Kidney (tissue), 14 donors: Measurements from ENCODE around the gene HMOX1. TPM values are rescaled to one million over a fixed set of nuclear protein-coding genes. Genes with fewer than 3 reads are reported as not detected.
A peak's percentile ranks its signal among the peaks of the same experiment; 100 is the strongest.

Source experiments
- DNase-seq, 5 donors: peaks; one replicate each; pipeline ENCODE4 v3.0.0-alpha.2; 2013 to 2020
- FAIRE-seq: peaks from 2 replicates; lab custom pipeline; 2012; peaks lifted over from hg19 to GRCh38; lab: Jason Lieb, UNC
- H3K27ac ChIP-seq, 2 donors: one replicate each; pipeline ENCODE4 v1.7.0; 2013; ENCODE audit warnings: low read depth in 2 of 2, low read length in 2 of 2, inconsistent platforms in 1 of 2
- H3K27me3 ChIP-seq: one replicate; pipeline ENCODE4 v1.7.1; 2013; ENCODE audit warnings: low read length, inconsistent platforms; ENCODE audit not compliant: control insufficient read depth, insufficient read depth
- H3K36me3 ChIP-seq, 3 donors: one replicate each; pipeline versions ENCODE4 v1.7.0 to v1.7.1; 2013; ENCODE audit warnings: low read length in 3 of 3, control low read depth in 1 of 3, inconsistent platforms in 1 of 3; ENCODE audit not compliant: insufficient read depth in 3 of 3, control insufficient read depth in 2 of 3
- H3K4me1 ChIP-seq, 3 donors: one replicate each; pipeline versions ENCODE4 v1.7.0 to v1.7.1; 2013; ENCODE audit warnings: low read length in 3 of 3, inconsistent platforms in 1 of 3, low read depth in 1 of 3; ENCODE audit not compliant: control insufficient read depth in 2 of 3, insufficient read depth in 2 of 3
- H3K4me3 ChIP-seq, 3 donors: one replicate each; pipeline versions ENCODE4 v1.7.0 to v1.8.1; 2013; ENCODE audit warnings: low read length in 3 of 3, control low read depth in 1 of 3, inconsistent platforms in 1 of 3
- H3K9ac ChIP-seq, 3 donors: one replicate each; pipeline versions ENCODE4 v1.7.0 to v1.7.1; 2013; ENCODE audit warnings: low read length in 3 of 3, control low read depth in 1 of 3, inconsistent platforms in 1 of 3
- H3K9me3 ChIP-seq, 3 donors: one replicate each; pipeline versions ENCODE4 v1.7.0 to v1.7.1; 2013; ENCODE audit warnings: low read length in 3 of 3, control low read depth in 1 of 3, inconsistent platforms in 1 of 3; ENCODE audit not compliant: control insufficient read depth in 2 of 3, insufficient read depth in 1 of 3
- CTCF ChIP-seq: IDR thresholded peaks from 3 replicates; pipeline ENCODE4 v1.5.1; 2012; ENCODE audit warnings: mild to moderate bottlenecking, moderate library complexity, borderline replicate concordance; ENCODE audit not compliant: insufficient read depth; ENCODE audit errors: extremely low read depth
- intact Hi-C: fragments of 100-400 bp; cut with DNase I; formaldehyde crosslinking; loops from one replicate; pipeline ENCODE4 v1.11.1; 2022
- polyA plus RNA-seq: library from polyadenylated mRNA; stranded (reverse); fragments of 350-450 nt; fragmentation: Illumina TruSeq; extraction: RNeasy Lipid Tissue Mini Kit (QIAGEN cat#74804); gene quantifications from one replicate; pipeline ENCODE4 v1.2.3, GENCODE V29; 2014; ENCODE audit warnings: low read depth, low replicate concordance; ENCODE audit not compliant: insufficient read depth
- total RNA-seq: library from RNA; stranded (reverse); fragmentation: NEBNext Ultra II Directional; extraction: Animal tissue kit (Norgen Biotek cat#: 25700); gene quantifications from one replicate; pipeline ENCODE4 v1.2.1, GENCODE V29; 2021
- donor health status: control.
- donor health status: control.
- donor health status: control.
- donor health status: control.
- donor health status: control.
- donor health status: DM: yes; HTN: yes; CAD: no.
- donor health status: Normal renal cell carcinoma (clear cell type).

HMOX1 gene
- total and polyA plus RNA-seq, 2 donors from 2014 or later, result 37.7 to 234 TPM

DNA sequence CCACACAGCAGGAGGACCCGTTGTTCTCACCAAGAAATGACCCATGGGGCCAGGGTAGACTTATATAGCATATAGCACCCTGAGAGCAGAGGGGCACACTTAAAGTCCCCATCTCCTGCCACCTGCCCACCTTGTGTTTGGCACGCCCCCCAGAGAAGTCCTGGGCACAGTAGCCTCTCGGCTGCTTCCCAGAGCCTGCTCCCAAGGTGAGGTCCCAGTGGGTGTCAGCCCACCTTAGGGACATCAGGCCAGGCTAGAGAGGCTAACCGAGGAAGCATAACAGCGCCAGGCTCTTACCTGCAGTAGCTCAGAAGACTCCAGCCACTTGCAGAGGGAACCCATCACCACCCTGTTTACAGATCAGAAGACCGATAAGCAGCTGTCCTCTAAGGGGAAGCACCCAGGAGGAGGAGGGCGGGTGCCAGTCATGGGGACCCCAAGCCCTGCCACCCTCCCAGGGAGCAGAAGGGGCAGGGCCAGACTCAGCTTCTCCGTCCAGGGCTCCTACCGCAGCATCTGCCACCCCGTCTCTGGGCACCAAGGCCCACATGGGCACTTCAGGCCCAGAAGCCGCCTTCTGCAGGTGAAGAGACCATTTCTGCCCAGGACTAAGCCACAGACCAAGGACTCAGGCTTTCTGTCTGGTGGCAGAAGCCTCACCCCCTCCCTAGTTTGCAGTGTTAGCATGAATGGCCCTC, 34.9 kb upstream of the HMOX1 start:
- no peak overlapping the region for H3K4me3 ChIP-seq
- intact Hi-C loops, result loop anchor here (10.0 kb wide), 1 partner anchor 239 kb away; no protein-coding TSS in a partner anchor
- FAIRE-seq, result no peak

DNA sequence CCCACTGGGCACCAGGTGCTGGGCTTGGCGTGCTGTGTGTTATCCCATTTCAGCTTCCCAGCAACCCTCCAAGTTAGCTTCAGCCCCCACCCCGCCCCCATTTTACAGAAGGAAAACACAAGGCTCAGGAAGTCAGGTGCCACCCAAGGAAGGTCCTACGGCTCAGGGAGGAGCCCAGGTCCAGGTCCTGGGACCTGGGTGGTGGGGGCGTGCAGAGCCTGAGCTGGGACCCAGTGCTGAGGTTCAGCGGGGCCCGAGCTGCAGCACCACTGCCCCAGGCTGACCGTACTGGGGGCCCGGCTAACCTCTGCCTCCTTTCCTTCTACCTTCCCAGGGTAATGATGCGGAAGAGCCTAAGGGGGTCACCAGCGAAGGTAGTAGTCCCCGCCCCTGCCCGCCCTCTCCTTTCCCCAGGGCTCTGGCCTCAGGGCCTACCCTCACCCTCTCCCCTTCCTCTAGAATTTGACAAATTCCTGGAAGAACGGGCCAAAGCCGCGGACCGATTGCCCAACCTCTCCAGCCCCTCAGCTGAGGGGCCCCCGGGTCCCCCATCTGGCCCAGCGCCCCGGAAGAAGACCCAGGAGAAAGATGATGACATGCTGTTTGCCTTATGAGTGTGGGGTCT, 34.2 kb upstream of the HMOX1 start:
- no peaks in the 10 kb centered on the region for H3K27me3 ChIP-seq
- intact Hi-C loops, result loop anchor here (10.0 kb wide), 1 partner anchor 238 kb away; no protein-coding TSS in a partner anchor
- H3K36me3 ChIP-seq, result peaks cover 9 to 29% (median 17%) of the 10 kb centered on the region in 3 donors
- FAIRE-seq (no peak), DNase-seq (peak in 1 of 5 donors; percentile 54)
- no peak overlapping the region for H3K4me3 ChIP-seq
- no peaks in the 10 kb centered on the region for H3K9me3 ChIP-seq
- H3K9ac ChIP-seq, result no peak overlapping the region
- H3K27ac ChIP-seq, result no peak overlapping the region
- peaks cover 0 to 12% (median 0%) of the 10 kb centered on the region in 3 donors for H3K4me1 ChIP-seq
- TF ChIP-seq CTCF, result no peak

More for the DNA sequence above, 34.9 kb upstream of the HMOX1 start:
- H3K36me3 ChIP-seq, result peaks cover 12 to 36% (median 22%) of the 10 kb centered on the region in 3 donors
- H3K4me1 ChIP-seq, result peaks cover 0 to 5% (median 0%) of the 10 kb centered on the region in 3 donors
- no peaks in the 10 kb centered on the region for H3K27me3 ChIP-seq
- no peak overlapping the region for H3K9ac ChIP-seq
- H3K9me3 ChIP-seq, result no peaks in the 10 kb centered on the region
- no peak for TF ChIP-seq CTCF
- H3K27ac ChIP-seq, result no peak overlapping the region
- peak in 1 of 5 donors; percentile 66 for DNase-seq

DNA sequence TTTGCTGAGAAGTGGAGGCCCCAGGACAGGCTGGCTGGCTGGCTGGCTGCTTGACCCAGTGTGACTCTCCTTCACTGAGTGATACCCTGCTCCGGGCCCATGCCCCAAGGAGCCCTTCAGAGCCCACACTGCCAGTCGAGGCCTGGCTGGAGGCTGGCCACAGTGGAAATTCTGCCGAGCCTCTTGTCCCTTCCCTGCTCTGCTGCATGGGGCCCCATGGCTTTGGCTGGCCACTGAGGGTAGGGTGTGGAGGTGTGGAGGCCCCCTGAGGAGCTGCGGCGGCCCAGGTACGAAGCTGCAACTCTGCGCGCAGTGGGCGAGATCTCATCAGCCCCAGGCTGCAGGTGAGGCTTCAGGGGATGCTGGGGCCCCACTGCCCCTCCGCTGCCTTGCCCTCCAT, 33.4 kb upstream of the HMOX1 start:
- peak in 1 of 5 donors; percentile 57 for DNase-seq
- H3K36me3 ChIP-seq, result peaks cover 9 to 22% (median 17%) of the 10 kb centered on the region in 3 donors

More for the DNA sequence above, 33.4 kb upstream of the HMOX1 start:
- no peak for TF ChIP-seq CTCF
- H3K27me3 ChIP-seq, result no peaks in the 10 kb centered on the region
- no peak overlapping the region for H3K4me3 ChIP-seq
- peaks cover 0 to 12% (median 0%) of the 10 kb centered on the region in 3 donors for H3K4me1 ChIP-seq
- intact Hi-C loops, result loop anchor here (10.0 kb wide), 1 partner anchor 237 kb away; no protein-coding TSS in a partner anchor
- no peak for FAIRE-seq
- H3K9ac ChIP-seq, result no peak overlapping the region
- H3K9me3 ChIP-seq, result no peaks in the 10 kb centered on the region
- no peak overlapping the region for H3K27ac ChIP-seq
